PC-9 (cell line): ENCODE measurements around the gene NOP56. TPM values are rescaled to one million over a fixed set of nuclear protein-coding genes. Genes with fewer than 3 reads are reported as not detected.
A peak's percentile ranks its signal among the peaks of the same experiment; 100 is the strongest.

Experiments used
- BruUV-seq: library from RNA; stranded (reverse); fragments of 400-500 nt; replicated peaks from 2 replicates; lab custom pipeline; 2021; lab: Mats Ljungman, UMichigan
- CTCF ChIA-PET: fragments of 300-600 bp; sonication (Branson Sonifier 250); formaldehyde crosslinking; loops from one replicate; lab custom pipeline; 2022; ENCODE audit warnings: antibody characterized with exemption; lab: Charles Lee
- POLR2A ChIA-PET: fragments of 300-600 bp; sonication (Branson Sonifier 250); formaldehyde crosslinking; loops from one replicate; lab custom pipeline; 2022; ENCODE audit warnings: antibody characterized with exemption; ENCODE audit not compliant: unreplicated experiment; lab: Charles Lee
- DNase-seq, 2 experiments: peaks; one replicate each; pipeline versions ENCODE4 v3.0.0 to v3.0.0-alpha.2; 2015 to 2022; ENCODE audit warnings: mixed read lengths in 1 of 2
- H2AFZ ChIP-seq: fragments of 200-600 bp; sonication (generic); 2 replicates; pipeline ENCODE4 v1.8.1; 2017; ENCODE audit warnings: antibody characterized with exemption
- H3F3A ChIP-seq: fragments of 200-600 bp; sonication (generic); 2 replicates; pipeline ENCODE4 v1.8.1; 2017; ENCODE audit warnings: antibody characterized with exemption, mild to moderate bottlenecking, low read depth; ENCODE audit not compliant: insufficient read depth
- H3K27ac ChIP-seq: fragments of 200-600 bp; sonication (generic); 2 replicates; pipeline ENCODE4 v1.6.1; 2016; ENCODE audit warnings: mixed run types
- H3K27me3 ChIP-seq: fragments of 200-600 bp; sonication (generic); 2 replicates; pipeline ENCODE4 v1.6.1; 2016; ENCODE audit warnings: low read depth, mixed run types; ENCODE audit not compliant: insufficient read depth
- H3K36me3 ChIP-seq: fragments of 200-600 bp; sonication (generic); 2 replicates; pipeline ENCODE4 v1.6.1; 2016; ENCODE audit warnings: low read depth, mixed run types
- H3K4me1 ChIP-seq: fragments of 200-600 bp; sonication (generic); replicated peaks from 2 replicates; pipeline ENCODE4 v1.6.1; 2016; ENCODE audit warnings: mixed run types; ENCODE audit not compliant: insufficient read depth
- H3K4me2 ChIP-seq: fragments of 200-600 bp; sonication (generic); 2 replicates; pipeline ENCODE4 v1.6.1; 2017; ENCODE audit warnings: mixed run types
- H3K4me3 ChIP-seq: fragments of 200-600 bp; sonication (generic); 2 replicates; pipeline ENCODE4 v1.6.1; 2016; ENCODE audit warnings: mixed run types
- H3K79me2 ChIP-seq: fragments of 200-600 bp; sonication (generic); 2 replicates; pipeline ENCODE4 v1.6.1; 2017; ENCODE audit warnings: low read depth, mixed run types
- H3K9me2 ChIP-seq: fragments of 200-600 bp; sonication (generic); 2 replicates; pipeline ENCODE4 v1.8.1; 2017; ENCODE audit warnings: mild to moderate bottlenecking; ENCODE audit not compliant: insufficient read depth
- H3K9me3 ChIP-seq: fragments of 200-600 bp; sonication (generic); 2 replicates; pipeline ENCODE4 v1.8.1; 2016; ENCODE audit warnings: low read depth; ENCODE audit not compliant: insufficient read depth
- H4K20me1 ChIP-seq: fragments of 200-600 bp; sonication (generic); 2 replicates; pipeline ENCODE4 v1.8.1; 2017; ENCODE audit not compliant: insufficient read depth
- EZH2 ChIP-seq: fragments of 200-600 bp; sonication (generic); IDR thresholded peaks from 2 replicates; pipeline ENCODE4 v1.8.0; 2017; ENCODE audit warnings: antibody characterized with exemption, low read depth
- intact Hi-C: fragments of 100-400 bp; cut with micrococcal nuclease; formaldehyde crosslinking; loops from one replicate; pipeline ENCODE4 v1.10.0; 2022; ENCODE audit not compliant: unreplicated experiment
- total RNA-seq: library from RNA; stranded (reverse); gene quantifications from 2 replicates; pipeline ENCODE4 v1.2.3, GENCODE V29; 2021
- TF ChIP-seq, protein P1 (sequence below): fragments of 200-600 bp; sonication (generic); conservative IDR thresholded peaks from 2 replicates; pipeline ENCODE4 v1.6.1; 2017; ENCODE audit warnings: mixed run types, antibody characterized with exemption, mild to moderate bottlenecking, moderate library complexity

The NOP56 gene
- total RNA-seq, 1 experiment from 2014 or later = 210 TPM

DNA sequence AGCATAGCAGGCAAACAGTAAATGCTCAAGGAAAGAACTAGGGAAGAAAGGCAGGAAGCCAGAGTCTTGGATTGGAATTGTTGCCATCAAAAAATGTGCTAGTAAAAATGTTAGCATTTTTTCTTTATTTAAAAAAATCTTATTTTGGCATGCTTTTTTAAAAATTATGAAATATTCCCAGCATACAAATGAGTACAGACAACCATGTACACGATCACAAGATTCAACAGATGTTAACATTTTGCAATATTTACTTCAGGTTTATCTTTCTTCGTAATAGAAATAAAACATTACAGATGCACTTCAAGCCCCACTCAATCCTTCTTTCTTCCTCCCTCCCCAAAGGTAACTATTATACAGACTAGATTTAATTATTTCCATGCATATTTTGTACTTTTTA, 27.4 kb upstream of the NOP56 start:
- Histone ChIP-seq H2AFZ (no peak overlapping the region), H3K9me3 (peaks cover 26% of the 10 kb centered on the region), H3K79me2 (no peaks in the 10 kb centered on the region), H3K36me3 (no peaks in the 10 kb centered on the region), H3K4me3 (no peak overlapping the region), H3F3A (peaks cover 18% of the 10 kb centered on the region; the same call in 1 of the 2 replicates), H4K20me1 (no peaks in the 10 kb centered on the region), H3K4me2 (no peak overlapping the region), H3K27ac (no peak overlapping the region), H3K27me3 (peaks cover 2% of the 10 kb centered on the region; the same call in 1 of the 2 replicates), H3K4me1 (peaks cover 7% of the 10 kb centered on the region), H3K9me2 (no peaks in the 10 kb centered on the region)
- CTCF ChIA-PET = no interaction called here
- intact Hi-C loops = no loop called here
- TF ChIP-seq, protein P1, sequence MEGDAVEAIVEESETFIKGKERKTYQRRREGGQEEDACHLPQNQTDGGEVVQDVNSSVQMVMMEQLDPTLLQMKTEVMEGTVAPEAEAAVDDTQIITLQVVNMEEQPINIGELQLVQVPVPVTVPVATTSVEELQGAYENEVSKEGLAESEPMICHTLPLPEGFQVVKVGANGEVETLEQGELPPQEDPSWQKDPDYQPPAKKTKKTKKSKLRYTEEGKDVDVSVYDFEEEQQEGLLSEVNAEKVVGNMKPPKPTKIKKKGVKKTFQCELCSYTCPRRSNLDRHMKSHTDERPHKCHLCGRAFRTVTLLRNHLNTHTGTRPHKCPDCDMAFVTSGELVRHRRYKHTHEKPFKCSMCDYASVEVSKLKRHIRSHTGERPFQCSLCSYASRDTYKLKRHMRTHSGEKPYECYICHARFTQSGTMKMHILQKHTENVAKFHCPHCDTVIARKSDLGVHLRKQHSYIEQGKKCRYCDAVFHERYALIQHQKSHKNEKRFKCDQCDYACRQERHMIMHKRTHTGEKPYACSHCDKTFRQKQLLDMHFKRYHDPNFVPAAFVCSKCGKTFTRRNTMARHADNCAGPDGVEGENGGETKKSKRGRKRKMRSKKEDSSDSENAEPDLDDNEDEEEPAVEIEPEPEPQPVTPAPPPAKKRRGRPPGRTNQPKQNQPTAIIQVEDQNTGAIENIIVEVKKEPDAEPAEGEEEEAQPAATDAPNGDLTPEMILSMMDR = no peak
- no peak for TF ChIP-seq EZH2
- POLR2A ChIA-PET = no interaction called here
- no TSS peak for BruUV-seq
- DNase-seq = no peak

DNA sequence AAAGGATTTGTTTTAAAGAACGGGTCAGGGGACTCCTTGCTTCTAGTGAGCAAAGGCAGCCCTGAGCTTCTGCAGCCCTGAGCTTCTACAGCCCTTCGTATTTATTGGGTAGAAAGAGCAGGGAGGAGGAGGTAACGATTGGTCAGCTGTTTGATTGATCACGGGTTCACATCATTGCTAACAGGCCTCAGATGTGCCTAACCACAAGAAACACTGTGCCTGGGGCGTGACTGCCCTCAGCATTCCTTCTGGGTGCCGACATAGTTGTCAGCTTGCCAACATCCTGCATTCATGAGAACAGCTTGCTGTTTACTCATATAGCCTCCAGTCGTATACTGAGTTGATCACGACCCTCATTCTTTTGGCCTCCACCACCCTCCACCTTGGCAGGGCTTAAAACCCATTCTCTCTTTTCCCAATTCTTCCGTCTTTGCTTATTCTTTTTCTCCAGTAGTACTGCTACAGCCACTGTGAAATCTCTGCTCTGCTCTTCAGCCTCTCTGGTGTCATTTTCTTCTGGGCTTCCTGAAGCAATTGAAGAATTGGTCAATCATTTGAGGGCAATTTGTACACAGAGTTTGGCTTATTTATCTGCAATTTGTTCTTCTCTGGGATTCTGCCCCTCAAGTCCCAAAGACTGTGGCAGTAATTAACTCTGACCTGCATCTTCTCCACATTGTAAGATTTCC, 25.4 kb upstream of the NOP56 start:
- POLR2A ChIA-PET = interaction anchor here (0.6 kb wide), 1 partner anchor 947 kb away, joined by 3 read pairs; no protein-coding TSS in a partner anchor
- Histone ChIP-seq H3K79me2 (no peaks in the 10 kb centered on the region), H3F3A (peaks cover 18% of the 10 kb centered on the region; the same call in 1 of the 2 replicates), H3K4me1 (peaks cover 7% of the 10 kb centered on the region), H3K27me3 (0 out of 2 replicates have a peak, but pooled peaks cover 2% of the 10 kb centered on the region), H3K4me3 (no peak overlapping the region), H2AFZ (no peak overlapping the region), H3K9me2 (no peaks in the 10 kb centered on the region), H3K9me3 (peaks cover 26% of the 10 kb centered on the region), H4K20me1 (no peaks in the 10 kb centered on the region), H3K36me3 (no peaks in the 10 kb centered on the region), H3K27ac (peak overlapping the region; percentile 44), H3K4me2 (peak overlapping the region; percentile 43)
- CTCF ChIA-PET = interaction anchor here (0.5 kb wide), 1 partner anchor 690 kb away, joined by 5 read pairs; no protein-coding TSS in a partner anchor
- TF ChIP-seq, protein P1 = no peak
- no peak for TF ChIP-seq EZH2
- intact Hi-C loops = no loop called here
- peak; percentile 76 to 85 for DNase-seq
- BruUV-seq = no TSS peak

DNA sequence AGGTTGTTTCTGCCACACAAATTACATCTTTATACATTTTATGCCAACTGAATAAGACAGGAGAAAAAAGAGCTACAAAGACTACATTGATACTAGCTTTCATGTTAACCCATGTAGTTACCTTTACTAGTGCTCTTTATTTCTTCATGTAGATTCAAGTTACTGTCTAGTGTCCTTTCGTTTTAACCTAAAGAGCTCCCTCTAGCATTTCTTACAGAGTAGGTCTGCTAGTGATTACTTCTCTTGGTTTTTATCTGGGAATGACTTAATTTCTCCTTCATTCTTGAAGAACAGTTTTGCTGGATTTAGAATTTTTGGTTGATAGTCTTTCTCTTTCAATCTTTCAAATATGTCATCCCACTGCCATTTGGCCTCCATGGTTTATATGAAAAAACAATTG, 21.2 kb upstream of the NOP56 start:
- intact Hi-C loops = no loop called here
- Histone ChIP-seq H2AFZ (no peak overlapping the region), H4K20me1 (no peaks in the 10 kb centered on the region), H3K4me3 (no peak overlapping the region), H3K27me3 (peaks cover 33% of the 10 kb centered on the region), H3K9me3 (peaks cover 10% of the 10 kb centered on the region), H3F3A (peaks cover 17% of the 10 kb centered on the region; the same call in 1 of the 2 replicates), H3K4me1 (peaks cover 7% of the 10 kb centered on the region), H3K4me2 (no peak overlapping the region), H3K9me2 (no peaks in the 10 kb centered on the region), H3K36me3 (no peaks in the 10 kb centered on the region), H3K79me2 (no peaks in the 10 kb centered on the region), H3K27ac (no peak overlapping the region)
- TF ChIP-seq, protein P1 = peak; percentile 36; the same call in 1 of the 2 replicates
- no peak for TF ChIP-seq EZH2
- ChIA-PET POLR2A (no interaction called here), CTCF (no interaction called here)
- no peak for DNase-seq
- BruUV-seq = no TSS peak
